ENCODE measurements around the gene BCL11B.

DNA sequence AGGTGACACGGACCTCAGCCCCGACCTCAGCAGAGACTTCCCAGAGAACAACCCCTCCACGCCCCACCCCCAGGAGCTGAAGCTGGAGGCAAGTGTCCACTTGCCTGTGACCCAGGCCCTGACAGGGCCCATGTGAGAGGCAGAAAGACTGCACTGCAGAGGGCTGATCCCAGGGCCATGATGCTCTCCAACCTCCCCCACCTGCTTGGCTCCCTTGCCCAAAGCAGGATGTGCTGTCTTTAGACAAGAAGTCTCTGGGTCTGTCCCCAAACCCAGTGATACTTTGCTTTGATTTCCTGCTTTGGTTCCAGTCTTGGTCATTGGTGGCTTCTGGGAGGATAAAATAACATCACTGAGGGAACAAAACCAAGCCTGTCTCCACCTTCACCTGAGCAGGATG is 59.4 kb downstream of the BCL11B start:
- TF ChIP-seq HDGF (IDR thresholded peaks at IDR 0.05; ENCODE audit: borderline replicate concordance) (no peak), SUZ12 (IDR thresholded peaks at IDR 0.05) (no peak), ELF4 (IDR thresholded peaks at IDR 0.05) (no peak), ZNF384 (IDR thresholded peaks at IDR 0.05) (no peak), LEF1 (IDR thresholded peaks at IDR 0.05; ENCODE audit: borderline replicate concordance) (no peak), BHLHE40 (IDR thresholded peaks at IDR 0.05; ENCODE audit: borderline replicate concordance) (no peak), SP1 (IDR thresholded peaks at IDR 0.05) (no peak), FOXA1 (IDR thresholded peaks at IDR 0.05) (no peak)

All from HEK293T (cell line).